ENCODE results near the gene ZNF677. TPM values are rescaled to one million over a fixed set of nuclear protein-coding genes. Genes with fewer than 3 reads are reported as not detected.
A peak's percentile ranks its signal among the peaks of the same experiment; 100 is the strongest.

Gene ZNF677
- total and polyA plus RNA-seq, 9 of the 15 experiments (the other 6 are each of a cell fraction or from before 2014, with no cell fraction given), result 1.5 to 2.3 (median 1.8) TPM

GRCh38 chr19:53192771-53193534, 61.7 kb downstream of the ZNF677 start, which contains the start of gene ZNF665 (continued):
- TF ChIP-seq ZFP30 (CRISPR knock-in tag; IDR thresholded peaks at IDR 0.05; ENCODE audit: borderline replicate concordance) (no peak), NCOR1 (IDR thresholded peaks at IDR 0.05) (no peak), CREB1 (IDR thresholded peaks at IDR 0.05) (no peak), CREB1 (CRISPR knock-in tag; IDR thresholded peaks at IDR 0.05) (no peak), ELF2 (CRISPR knock-in tag; IDR thresholded peaks at IDR 0.05) (peak; percentile 63), CREB5 (CRISPR knock-in tag; IDR thresholded peaks at IDR 0.05) (no peak), PML (IDR thresholded peaks at IDR 0.05; ENCODE audit: low read length) (peak; percentile 26; the same call in 1 of the 2 replicates), HEY1 (CRISPR knock-in tag; IDR thresholded peaks at IDR 0.05; ENCODE audit: borderline replicate concordance) (no peak), NFATC3 (IDR thresholded peaks at IDR 0.05) (no peak), EP400 (IDR thresholded peaks at IDR 0.05) (peak; percentile 75), SUPT5H (IDR thresholded peaks at IDR 0.05) (peak; percentile 65), POLR2A (conservative IDR thresholded peaks at IDR 0.05) (peak; percentile 75), ZNF707 (CRISPR knock-in tag; conservative IDR thresholded peaks at IDR 0.05) (no peak), CREM (IDR thresholded peaks at IDR 0.05; ENCODE audit: low read depth) (0 out of 2 replicates have a peak, but pooled peaks have one; percentile 31), NR3C1 (CRISPR knock-in tag; IDR thresholded peaks at IDR 0.05) (no peak), ZNF518B (CRISPR knock-in tag; IDR thresholded peaks at IDR 0.05) (no peak), NR2C2 (CRISPR knock-in tag; IDR thresholded peaks at IDR 0.05) (no peak), NR2C2 (tag; IDR thresholded peaks at IDR 0.05) (peak; percentile 88), SMAD3 (CRISPR knock-in tag; conservative IDR thresholded peaks at IDR 0.05) (no peak), MBD2 (IDR thresholded peaks at IDR 0.05; ENCODE audit: borderline replicate concordance, low read depth) (peak; percentile 23; the same call in 1 of the 2 replicates), CTCFL (IDR thresholded peaks at IDR 0.05; ENCODE audit: borderline replicate concordance, insufficient read depth, low read depth, low read length, poor library complexity, severe bottlenecking) (no peak), PREB (CRISPR knock-in tag; IDR thresholded peaks at IDR 0.05) (no peak), ZNF140 (CRISPR knock-in tag; IDR thresholded peaks at IDR 0.05) (no peak)
